HG02870 (cell line): ENCODE results near the gene PRKN.

Experiments
- ATAC-seq: cut with Tn5 transposase; IDR thresholded peaks from one replicate; pipeline ENCODE4 v1.9.1; 2021; ENCODE audit warnings: mild to moderate bottlenecking, moderate library complexity; ENCODE audit not compliant: unreplicated experiment

The PRKN gene

GRCh38 chr6:162203287-162203686 is 524.3 kb downstream of the PRKN start:
- no peak for ATAC-seq

GRCh38 chr6:162200945-162201690 is 526.4 kb downstream of the PRKN start:
- ATAC-seq: no peak

GRCh38 chr6:162200041-162200440 is 527.5 kb downstream of the PRKN start:
- ATAC-seq: no peak

GRCh38 chr6:162198925-162199324 is 528.6 kb downstream of the PRKN start:
- ATAC-seq: no peak

GRCh38 chr6:162198076-162198475 is 529.5 kb downstream of the PRKN start:
- ATAC-seq: no peak

- ATAC-seq: no peak
Observed at GRCh38 chr6:162195441-162195840, 532.1 kb downstream of the PRKN start.

- ATAC-seq: no peak
Observed at GRCh38 chr6:162190981-162191380, 536.6 kb downstream of the PRKN start.

GRCh38 chr6:162187168-162187935 is 540.2 kb downstream of the PRKN start:
- no peak for ATAC-seq

- no peak for ATAC-seq
Observed at GRCh38 chr6:162184465-162184864, 543.1 kb downstream of the PRKN start.

GRCh38 chr6:162181741-162182401 is 545.7 kb downstream of the PRKN start:
- ATAC-seq: no peak

GRCh38 chr6:162181111-162181510 is 546.5 kb downstream of the PRKN start:
- ATAC-seq: no peak

- ATAC-seq: no peak
Observed at GRCh38 chr6:162179196-162179951, 548.2 kb downstream of the PRKN start.

GRCh38 chr6:162178666-162179065 is 548.9 kb downstream of the PRKN start:
- no peak for ATAC-seq

GRCh38 chr6:162178266-162178665 is 549.3 kb downstream of the PRKN start:
- ATAC-seq: no peak

- ATAC-seq: no peak
Observed at GRCh38 chr6:162177746-162178145, 549.8 kb downstream of the PRKN start.

- ATAC-seq: no peak
Observed at GRCh38 chr6:162173466-162173865, 554.1 kb downstream of the PRKN start.

GRCh38 chr6:162165479-162165878 is 562.1 kb downstream of the PRKN start:
- ATAC-seq: no peak

GRCh38 chr6:162157167-162157870 is 570.2 kb downstream of the PRKN start:
- ATAC-seq: no peak

- no peak for ATAC-seq
Observed at GRCh38 chr6:162156146-162156545, 571.4 kb downstream of the PRKN start.

- no peak for ATAC-seq
Observed at GRCh38 chr6:162154930-162155329, 572.6 kb downstream of the PRKN start.
